HG03175 (cell line): ENCODE results near the gene LSM8.
"Not testable (repeated sequence)": the region's sequence is repeated elsewhere in the genome, so short reads cannot be mapped to it uniquely, and the experiment has no call there.

Source experiments
- ATAC-seq: cut with Tn5 transposase; IDR thresholded peaks from one replicate; pipeline ENCODE4 v1.9.1; 2021; ENCODE audit warnings: mild to moderate bottlenecking, moderate library complexity; ENCODE audit not compliant: unreplicated experiment

LSM8 gene

DNA sequence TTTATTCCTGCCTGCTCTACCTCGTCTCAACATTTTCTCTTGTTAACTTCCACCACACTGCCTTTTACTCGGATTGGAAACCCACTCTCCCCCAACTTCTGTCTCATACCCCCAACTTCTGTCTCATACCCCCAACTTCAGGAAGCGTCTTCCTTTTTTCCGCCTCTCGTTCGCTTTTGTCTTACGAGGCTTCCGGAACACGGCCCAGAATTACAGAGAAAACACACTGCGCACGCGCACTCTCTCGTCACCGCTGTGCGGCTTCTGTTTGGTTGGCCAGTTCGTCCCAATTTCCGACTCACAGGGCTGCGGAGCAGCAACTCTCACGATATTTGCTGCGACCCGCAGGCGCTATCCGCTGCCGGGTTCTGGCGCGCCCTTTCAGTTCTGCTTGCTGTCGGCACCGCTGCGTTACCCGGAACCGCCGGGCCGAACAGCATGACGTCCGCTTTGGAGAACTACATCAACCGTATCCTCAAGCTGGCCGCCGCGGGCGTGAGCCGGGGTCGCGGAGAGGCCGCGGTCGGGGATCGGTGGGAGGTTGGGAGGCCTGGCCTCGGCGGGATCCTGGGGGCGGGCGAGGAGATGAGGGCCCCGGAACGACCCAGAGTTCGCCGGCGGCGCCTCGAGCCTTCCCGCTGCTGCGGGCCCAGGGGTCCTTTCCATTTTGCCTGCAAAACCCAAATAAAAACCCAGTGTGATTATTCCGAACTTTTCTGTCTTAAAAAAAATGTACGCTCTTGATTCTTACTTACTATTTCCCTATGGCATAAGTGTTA lies at the start of gene LSM8:
Gene LSM8, plus strand, starts transcription at position 379 of the 779 bp plus-strand sequence. Its CDS starts 60 bp downstream, at position 439.
- ATAC-seq, result peak; percentile 99

- not testable (repeated sequence) for ATAC-seq
Observed at GRCh38 chr7:118134420-118134819, 49.5 kb upstream of the LSM8 start.

DNA sequence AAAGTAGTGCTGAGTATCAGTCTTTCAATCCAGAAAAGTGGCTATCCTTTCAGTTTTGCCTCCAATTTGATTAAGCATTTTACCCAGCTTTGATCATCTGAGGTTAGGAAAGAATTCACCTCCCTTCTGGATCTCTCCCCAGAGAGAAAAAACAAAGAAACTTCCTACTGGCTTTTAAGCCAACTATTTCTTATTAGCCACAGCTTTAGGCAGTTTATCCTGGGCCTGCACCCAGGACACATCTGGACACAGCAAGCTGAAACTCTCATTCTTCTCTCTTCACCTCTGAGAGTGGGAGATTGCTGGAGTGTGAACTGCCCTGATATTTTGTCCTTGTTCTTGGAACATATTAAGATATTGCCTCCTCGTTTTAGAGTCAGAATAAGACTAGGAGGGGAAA lies 43.5 kb upstream of the LSM8 start:
- ATAC-seq, result no peak

GRCh38 chr7:118142012-118142411 lies 42.0 kb upstream of the LSM8 start:
- ATAC-seq, result no peak

GRCh38 chr7:118148930-118149329 lies 35.0 kb upstream of the LSM8 start:
- no peak for ATAC-seq

DNA sequence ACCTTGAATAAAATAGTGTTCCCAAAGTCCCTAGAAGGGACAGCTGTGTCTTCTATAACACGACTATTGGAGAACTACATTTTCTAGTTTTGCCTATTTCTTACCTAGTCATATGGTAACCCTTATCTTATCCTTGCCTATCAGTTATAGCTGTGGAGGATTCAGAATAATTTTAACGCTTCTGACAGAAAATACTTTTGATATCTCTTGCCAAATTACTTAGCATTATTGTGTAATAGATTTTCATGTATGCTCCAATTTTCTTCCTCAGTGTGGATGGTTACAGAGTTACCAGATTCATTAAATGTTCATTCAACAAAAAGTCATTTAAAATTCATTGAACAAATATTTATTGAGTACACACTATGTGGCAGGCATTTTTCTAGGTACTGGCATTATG lies 34.6 kb upstream of the LSM8 start:
- ATAC-seq, result no peak

DNA sequence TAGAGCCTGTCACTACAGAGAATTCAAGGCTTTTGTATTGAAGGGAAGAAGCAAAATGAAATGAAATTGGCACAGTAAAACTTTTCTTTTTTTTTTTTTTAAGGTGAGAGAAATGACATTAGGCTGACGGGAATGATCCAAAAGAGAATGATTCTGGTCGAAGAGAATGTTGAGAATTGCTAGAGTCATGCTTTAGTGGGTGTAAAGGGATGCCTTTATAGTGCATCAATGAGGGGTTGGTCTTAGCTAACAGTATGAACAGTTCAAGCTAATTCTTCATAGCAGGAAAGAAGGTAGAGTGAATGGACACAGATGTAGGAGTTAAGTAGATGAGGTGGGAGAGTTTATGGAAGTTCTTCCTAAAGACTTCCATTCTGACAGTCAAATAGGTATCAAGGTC lies 32.3 kb upstream of the LSM8 start:
- no peak for ATAC-seq

DNA sequence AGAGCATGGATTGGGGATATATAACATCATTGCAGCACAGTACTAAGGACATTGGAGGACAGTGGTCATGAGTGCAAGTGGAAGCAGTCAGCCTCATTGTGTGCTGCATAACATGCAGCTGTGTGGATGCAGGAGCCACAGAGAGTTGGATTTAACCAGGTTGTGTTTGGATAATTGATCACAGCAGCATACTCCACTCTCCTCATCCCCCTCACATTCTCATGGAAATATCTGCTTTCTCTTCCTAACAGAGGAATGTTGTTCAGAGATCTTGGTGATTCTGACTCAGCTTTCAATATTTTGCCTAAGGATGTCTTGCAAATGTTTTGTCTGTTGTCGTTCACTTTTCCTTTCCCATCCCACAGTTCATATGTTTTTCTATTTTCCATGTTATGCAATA lies 31.8 kb upstream of the LSM8 start:
- ATAC-seq, result no peak

- no peak for ATAC-seq
Observed at GRCh38 chr7:118152654-118153053, 31.3 kb upstream of the LSM8 start.

- ATAC-seq, result no peak
Observed at GRCh38 chr7:118153551-118154177, 30.3 kb upstream of the LSM8 start.

GRCh38 chr7:118158766-118159165 lies 25.2 kb upstream of the LSM8 start:
- ATAC-seq, result no peak

DNA sequence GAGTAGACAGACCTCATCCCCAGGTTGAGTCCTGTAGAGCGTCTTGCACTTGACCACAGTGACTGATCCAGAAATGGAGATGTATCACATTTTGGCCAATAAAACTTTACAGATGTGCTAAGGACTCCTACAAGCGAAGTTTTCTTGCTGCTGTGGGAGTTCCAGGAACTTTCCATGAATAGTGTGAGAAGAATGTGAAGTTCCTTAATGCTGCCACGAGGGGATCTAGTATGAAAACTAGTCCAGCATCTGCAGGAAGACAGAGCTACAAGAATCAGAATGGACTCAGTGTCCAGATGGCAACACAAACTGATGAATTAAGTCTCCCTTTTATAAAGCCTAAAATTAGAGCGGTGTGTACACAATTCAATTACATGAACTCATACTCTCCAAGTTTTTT lies 14.8 kb upstream of the LSM8 start:
- ATAC-seq, result no peak

- no peak for ATAC-seq
Observed at GRCh38 chr7:118175740-118176139, 8.2 kb upstream of the LSM8 start.

DNA sequence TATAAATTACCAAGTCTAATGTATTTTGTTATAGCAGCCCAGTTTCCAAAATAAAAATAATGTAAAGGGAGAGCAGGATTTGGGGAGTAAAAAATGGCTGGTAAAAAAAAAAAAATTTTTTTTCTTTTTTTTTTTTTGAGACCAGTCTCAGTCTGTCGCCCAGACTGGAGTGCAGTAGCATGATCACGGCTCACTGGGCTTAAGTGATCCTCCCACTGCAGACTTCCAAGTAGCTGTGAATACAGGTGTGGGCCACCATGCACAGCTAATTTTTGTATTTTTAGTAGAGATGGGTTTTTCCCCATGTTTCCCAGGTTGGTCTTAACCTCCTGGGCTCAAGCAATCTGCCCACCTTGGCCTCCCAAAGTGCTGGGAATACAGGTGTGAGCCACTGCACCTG lies 4.8 kb upstream of the LSM8 start:
- ATAC-seq, result no peak

DNA sequence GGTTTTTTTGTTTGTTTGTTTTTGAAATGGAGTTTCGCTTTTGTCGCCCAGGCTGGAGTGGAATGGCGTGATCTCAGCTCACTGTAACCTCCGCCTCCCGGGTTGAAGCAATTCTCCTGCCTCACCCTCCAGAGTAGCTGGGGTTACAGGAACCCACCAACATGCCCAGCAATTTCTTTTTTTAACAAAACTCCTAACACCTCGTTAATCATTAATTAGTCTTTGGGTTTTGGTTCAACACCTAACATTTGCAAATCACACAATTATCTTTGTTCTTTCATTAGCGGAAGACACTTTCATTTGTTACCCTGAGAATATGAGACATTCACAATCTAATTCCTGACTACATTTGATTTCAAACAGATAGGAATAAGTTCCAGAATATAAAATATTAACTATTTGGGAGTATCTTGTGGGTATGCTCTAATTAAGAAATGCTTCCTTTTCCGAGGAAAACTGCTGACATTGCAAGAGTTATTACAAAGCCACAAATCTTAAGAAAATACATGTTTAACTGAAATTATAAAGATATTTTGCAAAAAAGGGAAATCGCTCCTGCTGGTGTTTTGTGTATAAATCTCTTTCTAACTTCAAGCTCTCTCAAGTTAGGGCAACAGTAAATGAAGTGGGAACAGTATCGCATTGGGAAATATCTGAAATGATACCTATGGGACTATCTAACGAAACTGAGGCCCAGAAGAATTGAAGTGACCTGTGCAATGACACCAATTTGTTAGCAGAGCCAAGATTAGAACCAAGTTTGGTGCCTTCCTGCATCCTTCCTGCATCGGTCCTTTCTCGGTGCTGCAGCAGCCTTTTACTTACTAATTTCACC lies 1.2 kb upstream of the LSM8 start:
- no peak for ATAC-seq

GRCh38 chr7:118183428-118183785 lies 557 bp upstream of the LSM8 start:
- peak; percentile 5 for ATAC-seq

DNA sequence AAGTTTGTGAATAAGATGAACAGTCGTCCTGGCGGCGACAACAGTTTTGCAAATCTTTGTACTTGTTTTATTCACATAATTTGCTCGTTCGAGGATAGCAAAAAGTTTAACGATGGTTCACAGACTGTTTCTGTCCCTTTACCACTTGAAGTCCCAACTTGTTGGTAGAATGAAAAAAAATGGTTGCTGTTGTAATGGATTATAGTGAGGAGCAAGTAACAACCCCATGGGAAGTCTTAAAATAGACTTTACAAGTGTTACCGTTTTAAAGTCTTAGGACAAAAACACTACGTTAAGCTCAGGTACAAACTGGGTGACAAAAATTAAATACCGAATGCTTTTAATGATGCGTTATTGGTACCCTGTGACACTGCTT lies 589 bp downstream of the LSM8 start:
- ATAC-seq, result no peak

DNA sequence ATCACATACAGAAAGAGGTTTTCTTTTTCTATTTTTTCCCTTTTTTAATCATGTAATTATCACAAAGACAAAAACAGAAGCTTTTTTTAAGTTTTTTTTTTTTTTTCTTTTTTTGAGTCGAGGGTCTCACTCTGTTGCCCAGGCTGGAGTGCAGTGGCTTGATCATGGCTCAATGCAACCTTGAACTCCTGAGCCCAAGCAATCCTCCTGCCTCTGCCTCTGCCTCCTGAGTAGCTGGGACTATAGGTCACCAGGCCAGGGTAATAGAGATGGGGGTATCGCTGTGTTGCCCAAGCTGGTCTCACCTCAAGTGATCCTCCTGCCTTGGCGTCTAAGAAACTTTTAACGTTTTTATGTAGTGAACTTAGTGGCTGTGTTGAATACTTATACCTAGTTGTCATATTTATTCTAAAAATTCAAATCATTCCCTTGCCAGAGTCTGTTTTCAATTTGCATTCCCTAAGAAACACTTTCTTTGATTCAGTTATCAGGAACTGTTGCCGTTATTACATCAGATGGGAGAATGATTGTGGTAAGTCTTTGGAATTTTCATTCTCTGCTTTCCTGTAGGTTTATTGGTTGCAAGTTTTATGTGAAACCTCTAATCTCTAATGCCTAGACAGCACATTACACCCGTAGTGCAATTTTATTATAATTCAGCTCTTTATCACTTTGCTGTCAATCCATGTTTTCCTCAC lies 1.3 kb downstream of the LSM8 start:
- ATAC-seq, result no peak

DNA sequence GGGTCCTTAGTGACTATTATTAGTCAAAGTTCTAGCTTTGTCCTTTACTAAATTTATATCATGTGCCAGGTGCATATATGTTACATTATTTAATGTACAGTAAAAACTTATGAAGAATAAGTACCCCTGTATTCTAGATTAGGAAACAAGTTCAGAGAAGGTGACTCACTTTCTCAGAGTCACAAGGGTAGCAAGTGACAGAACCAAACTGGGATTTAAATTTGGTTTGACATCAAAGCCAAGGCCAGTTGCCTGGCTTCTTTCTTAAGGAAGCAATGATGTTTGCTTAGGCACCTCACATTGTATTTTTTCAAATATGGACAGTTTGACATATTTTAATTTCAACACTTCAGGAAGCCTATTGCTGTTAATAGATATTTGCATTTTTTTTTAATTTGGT lies 2.5 kb downstream of the LSM8 start:
- ATAC-seq, result no peak

DNA sequence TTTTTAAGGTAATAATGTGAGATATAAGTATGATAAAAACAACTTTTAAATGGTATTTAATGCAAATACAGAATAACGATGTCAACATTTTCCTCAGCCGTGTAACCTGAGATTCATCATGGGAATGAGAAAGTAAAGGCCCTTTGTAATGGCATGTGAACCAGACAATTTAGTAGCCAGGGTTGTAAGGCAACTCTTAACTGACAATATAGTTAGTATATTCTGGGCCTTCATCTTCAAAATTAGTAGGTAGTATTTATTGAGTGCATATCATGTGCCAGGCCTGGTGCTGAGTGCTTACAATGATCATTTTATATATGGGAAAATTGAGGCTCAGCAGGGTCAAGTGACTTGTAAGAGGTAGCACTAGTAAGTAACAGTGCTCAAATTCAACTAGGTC lies 10.6 kb downstream of the LSM8 start:
- ATAC-seq, result no peak

GRCh38 chr7:118195837-118196474 lies 12.0 kb downstream of the LSM8 start:
- peak; percentile 87 for ATAC-seq
